ENCODE data around the gene ADGRB3.

ADGRB3 gene

GRCh38 chr6:68967549-68968300 is 332.6 kb downstream of the ADGRB3 start:
- TF ChIP-seq, protein P1, sequence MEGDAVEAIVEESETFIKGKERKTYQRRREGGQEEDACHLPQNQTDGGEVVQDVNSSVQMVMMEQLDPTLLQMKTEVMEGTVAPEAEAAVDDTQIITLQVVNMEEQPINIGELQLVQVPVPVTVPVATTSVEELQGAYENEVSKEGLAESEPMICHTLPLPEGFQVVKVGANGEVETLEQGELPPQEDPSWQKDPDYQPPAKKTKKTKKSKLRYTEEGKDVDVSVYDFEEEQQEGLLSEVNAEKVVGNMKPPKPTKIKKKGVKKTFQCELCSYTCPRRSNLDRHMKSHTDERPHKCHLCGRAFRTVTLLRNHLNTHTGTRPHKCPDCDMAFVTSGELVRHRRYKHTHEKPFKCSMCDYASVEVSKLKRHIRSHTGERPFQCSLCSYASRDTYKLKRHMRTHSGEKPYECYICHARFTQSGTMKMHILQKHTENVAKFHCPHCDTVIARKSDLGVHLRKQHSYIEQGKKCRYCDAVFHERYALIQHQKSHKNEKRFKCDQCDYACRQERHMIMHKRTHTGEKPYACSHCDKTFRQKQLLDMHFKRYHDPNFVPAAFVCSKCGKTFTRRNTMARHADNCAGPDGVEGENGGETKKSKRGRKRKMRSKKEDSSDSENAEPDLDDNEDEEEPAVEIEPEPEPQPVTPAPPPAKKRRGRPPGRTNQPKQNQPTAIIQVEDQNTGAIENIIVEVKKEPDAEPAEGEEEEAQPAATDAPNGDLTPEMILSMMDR (IDR thresholded peaks at IDR 0.05) = peak; percentile 56 to 81
- H3K27ac ChIP-seq = no peak overlapping the region
- no peaks in the 10 kb centered on the region for H3K4me1 ChIP-seq
- H3K36me3 ChIP-seq = no peaks in the 10 kb centered on the region
- intact Hi-C loops (cut with DNase I; ENCODE audit: low total_unique reads) = no loop called here
- H3K4me3 ChIP-seq = no peak overlapping the region
- no peaks in the 10 kb centered on the region for H3K27me3 ChIP-seq
- peak; percentile 42 to 66 for DNase-seq
- no peaks in the 10 kb centered on the region for H3K9me3 ChIP-seq

GRCh38 chr6:68968301-68968649 is 333.2 kb downstream of the ADGRB3 start:
- DNase-seq = no peak
- H3K27me3 ChIP-seq = no peaks in the 10 kb centered on the region
- H3K4me1 ChIP-seq = no peaks in the 10 kb centered on the region
- H3K27ac ChIP-seq = no peak overlapping the region
- intact Hi-C loops (cut with DNase I; ENCODE audit: low total_unique reads) = no loop called here
- no peak overlapping the region for H3K4me3 ChIP-seq
- no peaks in the 10 kb centered on the region for H3K9me3 ChIP-seq
- TF ChIP-seq, protein P1 (IDR thresholded peaks at IDR 0.05) = no peak
- H3K36me3 ChIP-seq = no peaks in the 10 kb centered on the region

- H3K9me3 ChIP-seq = no peaks in the 10 kb centered on the region
- TF ChIP-seq, protein P1 (IDR thresholded peaks at IDR 0.05) = no peak
- no peaks in the 10 kb centered on the region for H3K36me3 ChIP-seq
- H3K27me3 ChIP-seq = no peaks in the 10 kb centered on the region
- H3K4me1 ChIP-seq = no peaks in the 10 kb centered on the region
- no peak overlapping the region for H3K4me3 ChIP-seq
- no peak for DNase-seq
- intact Hi-C loops (cut with DNase I; ENCODE audit: low total_unique reads) = no loop called here
- H3K27ac ChIP-seq = no peak overlapping the region
Observed at GRCh38 chr6:68973066-68973465, 338.0 kb downstream of the ADGRB3 start.

DNA sequence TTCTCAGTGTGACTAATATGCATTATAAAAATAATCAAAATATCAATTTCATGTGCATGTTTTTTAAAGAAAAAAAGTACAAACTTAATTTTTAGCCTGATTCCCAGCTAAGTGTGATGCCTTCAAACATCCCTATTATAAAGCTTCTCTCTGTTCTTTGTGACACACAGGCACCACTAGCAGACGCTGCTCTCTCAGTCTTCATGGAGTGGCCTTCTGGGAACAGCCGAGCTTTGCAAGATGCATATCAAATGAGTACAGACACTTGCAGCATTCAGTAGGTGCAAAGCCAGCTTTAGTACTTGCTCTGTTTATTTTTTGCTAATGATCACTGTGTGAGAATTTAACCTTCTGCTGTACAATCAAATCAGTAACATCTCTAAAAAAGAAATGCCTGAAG is 340.0 kb downstream of the ADGRB3 start:
- DNase-seq = no peak
- intact Hi-C loops (cut with DNase I; ENCODE audit: low total_unique reads) = no loop called here

GRCh38 chr6:68975816-68976215 is 340.7 kb downstream of the ADGRB3 start:
- Histone ChIP-seq H3K27ac (no peak overlapping the region), H3K4me1 (no peaks in the 10 kb centered on the region), H3K9me3 (no peaks in the 10 kb centered on the region), H3K27me3 (no peaks in the 10 kb centered on the region), H3K4me3 (no peak overlapping the region), H3K36me3 (no peaks in the 10 kb centered on the region)
- DNase-seq = no peak
- TF ChIP-seq, protein P1 (IDR thresholded peaks at IDR 0.05) = no peak
- intact Hi-C loops (cut with DNase I; ENCODE audit: low total_unique reads) = no loop called here

More for the DNA sequence above, 340.0 kb downstream of the ADGRB3 start:
- no peaks in the 10 kb centered on the region for H3K4me1 ChIP-seq
- H3K27me3 ChIP-seq = no peaks in the 10 kb centered on the region
- no peaks in the 10 kb centered on the region for H3K9me3 ChIP-seq
- H3K36me3 ChIP-seq = no peaks in the 10 kb centered on the region
- no peak overlapping the region for H3K27ac ChIP-seq
- no peak overlapping the region for H3K4me3 ChIP-seq
- TF ChIP-seq, protein P1 (IDR thresholded peaks at IDR 0.05) = no peak
